ENCODE measurements around the gene FMNL3.

Gene FMNL3

DNA sequence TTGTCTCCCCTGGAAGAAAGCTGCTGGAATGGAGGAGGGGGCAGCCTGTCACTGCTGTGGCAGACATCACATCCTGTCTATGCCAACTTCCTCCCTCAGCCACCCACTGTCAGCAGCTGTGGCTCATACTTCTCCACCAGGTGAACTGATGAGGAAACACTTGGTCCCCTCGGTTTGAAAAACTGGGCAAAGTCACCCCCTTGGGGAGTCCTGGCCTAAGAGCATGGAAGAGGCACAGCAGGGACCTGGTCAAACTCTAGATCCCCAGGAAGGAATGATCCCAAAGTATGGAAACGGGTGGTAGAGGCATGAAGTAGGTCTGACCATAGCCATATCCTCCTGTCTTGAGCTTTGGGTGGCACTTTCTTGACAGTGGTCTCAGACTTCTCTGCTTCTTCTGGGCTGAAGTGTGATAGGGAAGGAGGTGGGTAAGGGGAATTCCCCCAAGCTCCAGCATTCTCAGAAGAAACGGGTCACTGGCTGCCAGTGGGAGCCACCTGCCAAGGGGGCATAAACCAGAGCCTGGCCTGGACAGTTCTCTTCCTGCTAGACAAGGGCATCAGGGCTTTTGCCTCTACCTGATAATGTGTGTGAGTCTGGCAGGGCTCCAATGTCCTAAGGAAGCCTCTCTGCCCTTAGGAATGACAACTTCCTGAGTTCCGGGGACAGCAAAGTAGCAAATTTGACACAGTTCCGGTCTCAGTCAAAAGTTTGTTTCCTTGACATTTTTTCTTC, 36.0 kb downstream of the FMNL3 start:
- Histone ChIP-seq H3K9ac (ENCODE audit: low read depth, low read length) (no peak overlapping the region), H3K4me1 (ENCODE audit: control insufficient read depth, insufficient read depth, low read length) (peaks cover 11% of the 10 kb centered on the region), H3K4me3 (ENCODE audit: low read depth, low read length) (no peak overlapping the region), H3K36me3 (ENCODE audit: control insufficient read depth, insufficient read depth, low read length) (no peaks in the 10 kb centered on the region), H3K27me3 (ENCODE audit: control insufficient read depth, insufficient read depth, low read length) (no peaks in the 10 kb centered on the region), H3K9me3 (ENCODE audit: control insufficient read depth, insufficient read depth, low read length) (no peaks in the 10 kb centered on the region)

DNA sequence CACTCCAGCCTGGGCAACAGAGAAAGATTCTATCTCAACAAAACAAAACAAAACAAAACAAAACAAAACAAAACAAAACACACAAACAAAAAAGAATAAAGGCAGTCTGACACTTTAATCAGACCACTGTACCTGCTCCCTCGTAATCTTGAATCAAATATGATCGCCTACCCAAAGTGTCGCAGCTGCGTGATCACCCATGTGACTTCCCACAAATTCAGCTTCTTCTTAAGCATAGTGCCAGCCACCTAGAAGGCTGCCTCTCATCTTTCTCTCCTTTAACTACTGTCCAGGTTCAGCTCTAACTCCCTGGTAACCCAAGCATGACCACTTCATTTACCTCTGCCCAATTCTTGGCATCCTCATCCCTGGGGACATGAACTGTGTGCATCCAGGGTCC, 37.4 kb downstream of the FMNL3 start:
- Histone ChIP-seq H3K36me3 (ENCODE audit: control insufficient read depth, insufficient read depth, low read length) (no peaks in the 10 kb centered on the region), H3K9ac (ENCODE audit: low read depth, low read length) (no peak overlapping the region), H3K4me1 (ENCODE audit: control insufficient read depth, insufficient read depth, low read length) (peaks cover 11% of the 10 kb centered on the region), H3K9me3 (ENCODE audit: control insufficient read depth, insufficient read depth, low read length) (no peaks in the 10 kb centered on the region), H3K27me3 (ENCODE audit: control insufficient read depth, insufficient read depth, low read length) (no peaks in the 10 kb centered on the region), H3K4me3 (ENCODE audit: low read depth, low read length) (no peak overlapping the region)

DNA sequence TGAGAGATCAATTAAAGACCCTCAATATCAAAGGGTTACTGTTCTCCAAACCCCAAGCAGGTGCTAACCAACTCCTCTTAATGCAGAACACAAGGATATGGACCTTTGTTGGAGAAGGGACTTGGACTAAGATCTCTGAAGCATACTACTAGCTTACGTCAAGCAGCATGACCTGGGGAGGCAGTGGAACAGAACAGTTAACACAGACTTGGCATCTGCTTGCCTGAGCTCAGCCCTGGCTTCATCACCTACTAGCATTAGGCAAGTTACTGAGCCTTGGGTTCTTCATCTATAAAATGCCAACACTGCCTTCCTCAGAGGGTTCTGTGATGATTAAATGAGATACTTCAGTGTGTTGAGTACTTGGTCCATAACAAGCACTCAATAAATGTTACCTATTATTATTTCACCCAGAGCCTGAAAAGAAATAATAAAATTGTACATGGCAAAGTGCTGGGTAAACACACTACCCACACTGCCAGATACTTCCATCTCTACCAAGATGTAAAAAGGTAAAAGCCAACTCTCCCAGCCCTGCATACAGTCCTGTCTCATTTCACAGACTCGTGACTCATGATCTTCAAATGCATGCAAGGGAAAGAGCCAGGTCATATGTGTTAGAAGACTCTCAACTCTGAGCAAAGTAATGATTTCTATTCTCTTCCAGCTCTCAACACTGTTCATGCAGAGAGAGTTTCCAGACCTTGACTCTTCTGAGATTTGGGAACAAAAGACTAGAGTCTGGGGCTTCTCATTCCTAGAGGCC, 39.7 kb downstream of the FMNL3 start:
- no peak overlapping the region for H3K9ac ChIP-seq (ENCODE audit: low read depth, low read length)
- H3K9me3 ChIP-seq (ENCODE audit: control insufficient read depth, insufficient read depth, low read length), result no peaks in the 10 kb centered on the region
- no peak overlapping the region for H3K4me3 ChIP-seq (ENCODE audit: low read depth, low read length)
- no peaks in the 10 kb centered on the region for H3K4me1 ChIP-seq (ENCODE audit: control insufficient read depth, insufficient read depth, low read length)
- peaks cover 3% of the 10 kb centered on the region for H3K36me3 ChIP-seq (ENCODE audit: control insufficient read depth, insufficient read depth, low read length)
- no peaks in the 10 kb centered on the region for H3K27me3 ChIP-seq (ENCODE audit: control insufficient read depth, insufficient read depth, low read length)

DNA sequence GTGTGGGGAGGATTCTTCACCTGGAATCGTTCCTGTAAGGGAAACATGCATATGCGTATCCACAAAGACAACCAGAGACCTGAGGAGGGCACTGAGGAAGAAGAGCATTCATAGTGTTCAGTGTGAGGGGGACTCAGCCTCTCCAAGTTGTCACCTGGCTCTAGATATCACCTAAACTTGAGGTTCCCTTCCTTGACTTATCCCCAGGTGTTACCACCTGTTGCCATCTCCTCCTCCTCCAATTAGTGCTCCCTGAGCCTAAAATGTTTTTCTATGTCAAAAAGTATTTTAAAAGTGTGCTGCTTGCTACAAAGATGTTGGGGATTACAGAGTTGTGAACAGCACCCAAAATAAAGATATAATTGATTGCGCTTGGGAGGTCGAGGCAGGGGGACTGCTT, 41.0 kb downstream of the FMNL3 start:
- Histone ChIP-seq H3K9ac (ENCODE audit: low read depth, low read length) (no peak overlapping the region), H3K4me3 (ENCODE audit: low read depth, low read length) (no peak overlapping the region), H3K9me3 (ENCODE audit: control insufficient read depth, insufficient read depth, low read length) (no peaks in the 10 kb centered on the region), H3K4me1 (ENCODE audit: control insufficient read depth, insufficient read depth, low read length) (no peaks in the 10 kb centered on the region), H3K27me3 (ENCODE audit: control insufficient read depth, insufficient read depth, low read length) (no peaks in the 10 kb centered on the region), H3K36me3 (ENCODE audit: control insufficient read depth, insufficient read depth, low read length) (peaks cover 7% of the 10 kb centered on the region)

- Histone ChIP-seq H3K4me3 (ENCODE audit: low read depth, low read length) (no peak overlapping the region), H3K36me3 (ENCODE audit: control insufficient read depth, insufficient read depth, low read length) (peaks cover 7% of the 10 kb centered on the region), H3K9ac (ENCODE audit: low read depth, low read length) (no peak overlapping the region), H3K27me3 (ENCODE audit: control insufficient read depth, insufficient read depth, low read length) (no peaks in the 10 kb centered on the region), H3K4me1 (ENCODE audit: control insufficient read depth, insufficient read depth, low read length) (no peaks in the 10 kb centered on the region), H3K9me3 (ENCODE audit: control insufficient read depth, insufficient read depth, low read length) (no peaks in the 10 kb centered on the region)
These were observed 41.8 kb downstream of the FMNL3 start for GRCh38 chr12:49665384-49665783.

DNA sequence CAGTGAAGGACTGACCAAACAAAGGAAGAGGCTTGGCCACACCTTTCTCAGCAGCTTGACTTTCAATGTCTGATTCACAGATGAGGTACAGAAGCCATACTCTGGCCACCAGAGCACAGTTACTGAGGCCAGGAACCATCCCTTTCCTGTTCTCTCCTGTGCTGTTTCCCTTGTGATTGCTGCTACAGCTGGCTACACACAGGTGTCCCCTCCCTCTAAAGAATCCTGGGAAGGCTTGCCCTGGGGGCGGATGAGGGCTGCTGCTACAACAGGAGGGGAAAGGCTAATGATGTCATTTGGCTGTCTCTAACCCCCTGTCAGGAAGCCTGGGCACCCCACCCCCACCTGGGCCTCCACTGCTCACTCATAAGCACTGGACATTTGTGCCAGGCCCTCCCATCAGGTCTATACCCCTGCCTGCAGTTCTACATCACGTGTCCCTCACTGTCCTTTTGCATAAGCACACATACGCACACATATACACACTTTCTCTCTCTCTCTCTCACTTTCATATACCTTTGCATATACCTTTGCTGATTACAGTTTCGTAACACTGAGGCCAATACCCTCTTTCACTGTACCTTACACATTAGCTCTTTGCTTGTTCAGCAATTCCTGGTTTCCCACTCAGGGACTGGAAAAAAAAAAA, 42.5 kb downstream of the FMNL3 start:
- Histone ChIP-seq H3K4me1 (ENCODE audit: control insufficient read depth, insufficient read depth, low read length) (no peaks in the 10 kb centered on the region), H3K9ac (ENCODE audit: low read depth, low read length) (no peak overlapping the region)

DNA sequence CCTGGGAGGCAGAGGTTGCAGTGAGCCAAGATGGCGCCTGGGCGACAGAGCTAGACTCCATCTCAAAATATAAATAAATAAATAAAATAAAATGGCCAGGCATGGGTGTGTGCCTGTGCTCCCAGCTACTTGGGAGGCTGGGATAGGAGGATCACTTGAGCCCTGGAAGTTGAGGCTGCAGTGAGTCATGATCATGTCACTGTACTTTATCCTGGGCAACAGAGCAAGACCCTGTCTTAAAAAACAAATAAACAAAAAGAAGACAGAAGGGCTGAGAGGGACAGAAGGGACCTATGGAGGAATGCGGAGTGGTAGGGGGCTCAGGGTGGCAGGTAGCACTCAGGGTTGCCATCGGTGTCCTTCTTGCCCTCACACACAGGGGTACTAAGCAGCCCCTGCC, 43.0 kb downstream of the FMNL3 start:
- H3K4me3 ChIP-seq (ENCODE audit: low read depth, low read length), result no peak overlapping the region
- peaks cover 7% of the 10 kb centered on the region for H3K36me3 ChIP-seq (ENCODE audit: control insufficient read depth, insufficient read depth, low read length)
- H3K4me1 ChIP-seq (ENCODE audit: control insufficient read depth, insufficient read depth, low read length), result no peaks in the 10 kb centered on the region
- no peaks in the 10 kb centered on the region for H3K9me3 ChIP-seq (ENCODE audit: control insufficient read depth, insufficient read depth, low read length)
- no peaks in the 10 kb centered on the region for H3K27me3 ChIP-seq (ENCODE audit: control insufficient read depth, insufficient read depth, low read length)
- H3K9ac ChIP-seq (ENCODE audit: low read depth, low read length), result no peak overlapping the region

More for the DNA sequence above, 42.5 kb downstream of the FMNL3 start:
- H3K27me3 ChIP-seq (ENCODE audit: control insufficient read depth, insufficient read depth, low read length), result no peaks in the 10 kb centered on the region
- peaks cover 7% of the 10 kb centered on the region for H3K36me3 ChIP-seq (ENCODE audit: control insufficient read depth, insufficient read depth, low read length)
- no peaks in the 10 kb centered on the region for H3K9me3 ChIP-seq (ENCODE audit: control insufficient read depth, insufficient read depth, low read length)
- no peak overlapping the region for H3K4me3 ChIP-seq (ENCODE audit: low read depth, low read length)

GRCh38 chr12:49662998-49663843, 44.0 kb downstream of the FMNL3 start:
- Histone ChIP-seq H3K36me3 (ENCODE audit: control insufficient read depth, insufficient read depth, low read length) (peaks cover 12% of the 10 kb centered on the region), H3K9ac (ENCODE audit: low read depth, low read length) (no peak overlapping the region), H3K27me3 (ENCODE audit: control insufficient read depth, insufficient read depth, low read length) (no peaks in the 10 kb centered on the region), H3K4me3 (ENCODE audit: low read depth, low read length) (no peak overlapping the region), H3K4me1 (ENCODE audit: control insufficient read depth, insufficient read depth, low read length) (no peaks in the 10 kb centered on the region), H3K9me3 (ENCODE audit: control insufficient read depth, insufficient read depth, low read length) (no peaks in the 10 kb centered on the region)

GRCh38 chr12:49661746-49662145, 45.5 kb downstream of the FMNL3 start:
- Histone ChIP-seq H3K9ac (ENCODE audit: low read depth, low read length) (no peak overlapping the region), H3K36me3 (ENCODE audit: control insufficient read depth, insufficient read depth, low read length) (peaks cover 26% of the 10 kb centered on the region), H3K27me3 (ENCODE audit: control insufficient read depth, insufficient read depth, low read length) (no peaks in the 10 kb centered on the region), H3K9me3 (ENCODE audit: control insufficient read depth, insufficient read depth, low read length) (no peaks in the 10 kb centered on the region), H3K4me3 (ENCODE audit: low read depth, low read length) (no peak overlapping the region), H3K4me1 (ENCODE audit: control insufficient read depth, insufficient read depth, low read length) (no peaks in the 10 kb centered on the region)

DNA sequence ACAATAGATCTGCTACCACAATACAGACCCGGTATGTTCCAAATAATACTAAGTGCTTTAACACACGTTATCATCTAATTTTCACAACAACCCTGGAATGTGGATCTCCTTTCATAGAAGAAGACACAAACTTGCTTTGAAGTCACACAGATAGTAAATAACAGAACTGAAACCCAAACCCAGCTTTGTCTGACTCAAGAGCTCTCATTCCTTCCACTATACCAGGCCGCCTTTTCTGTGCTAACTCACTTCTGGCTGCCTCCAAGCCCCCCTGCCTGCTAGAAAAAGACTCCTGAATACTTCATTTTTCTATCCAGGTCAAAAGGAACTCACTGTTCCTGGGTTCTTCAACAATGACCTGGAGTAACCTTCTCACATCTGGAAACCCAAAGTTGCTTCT, 46.0 kb downstream of the FMNL3 start:
- Histone ChIP-seq H3K9ac (ENCODE audit: low read depth, low read length) (no peak overlapping the region), H3K36me3 (ENCODE audit: control insufficient read depth, insufficient read depth, low read length) (peaks cover 29% of the 10 kb centered on the region), H3K9me3 (ENCODE audit: control insufficient read depth, insufficient read depth, low read length) (no peaks in the 10 kb centered on the region), H3K4me3 (ENCODE audit: low read depth, low read length) (no peak overlapping the region), H3K4me1 (ENCODE audit: control insufficient read depth, insufficient read depth, low read length) (no peaks in the 10 kb centered on the region), H3K27me3 (ENCODE audit: control insufficient read depth, insufficient read depth, low read length) (no peaks in the 10 kb centered on the region)

DNA sequence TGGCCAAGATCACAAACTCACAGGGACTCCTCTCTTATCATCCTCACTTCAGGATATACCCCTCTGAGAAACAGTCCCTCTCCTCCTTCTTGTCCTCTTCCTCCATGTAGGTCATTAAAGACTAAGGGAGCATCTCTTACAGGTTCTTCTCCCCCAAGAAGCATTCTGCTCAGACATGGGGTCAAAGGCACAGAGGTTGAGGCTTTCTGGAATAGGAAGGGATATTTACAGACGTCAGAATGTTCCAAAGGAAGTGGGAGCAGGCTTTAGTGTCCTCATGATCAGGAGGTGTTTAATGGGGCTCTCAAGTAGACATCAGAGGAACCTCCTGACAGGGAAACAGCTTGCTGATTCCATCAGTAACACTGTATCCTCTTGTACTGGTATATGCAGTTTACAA, 47.5 kb downstream of the FMNL3 start:
- Histone ChIP-seq H3K9ac (ENCODE audit: low read depth, low read length) (no peak overlapping the region), H3K27me3 (ENCODE audit: control insufficient read depth, insufficient read depth, low read length) (no peaks in the 10 kb centered on the region), H3K9me3 (ENCODE audit: control insufficient read depth, insufficient read depth, low read length) (no peaks in the 10 kb centered on the region), H3K36me3 (ENCODE audit: control insufficient read depth, insufficient read depth, low read length) (peaks cover 35% of the 10 kb centered on the region), H3K4me3 (ENCODE audit: low read depth, low read length) (no peak overlapping the region), H3K4me1 (ENCODE audit: control insufficient read depth, insufficient read depth, low read length) (no peaks in the 10 kb centered on the region)
